ENCODE data around the gene TRAPPC12.

GRCh38 chr2:3414133-3414860 lies 34.8 kb downstream of the TRAPPC12 start:
- no peak for TF ChIP-seq CTCF (IDR thresholded peaks at IDR 0.05)
- TF ChIP-seq ZFX (IDR thresholded peaks at IDR 0.05; ENCODE audit: borderline replicate concordance): no peak

Data from 22Rv1 (cell line).